Occipital lobe (tissue), 2 donors: Measurements from ENCODE around the gene AK9. TPM values are rescaled to one million over a fixed set of nuclear protein-coding genes. Genes with fewer than 3 reads are reported as not detected.
"Not testable (repeated sequence)": the region's sequence is repeated elsewhere in the genome, so short reads cannot be mapped to it uniquely, and the experiment has no call there.

Experiments
- DNase-seq: peaks from one replicate; lab custom pipeline; 2025; lab: John Stamatoyannopoulos, UW
- total RNA-seq: library from RNA; depleted of rRNA; stranded (reverse); fragments of >200 nt; gene quantifications from one replicate; pipeline ENCODE4 v1.2.3, GENCODE V29; 2014

Gene AK9
- total RNA-seq, 1 donor from 2014 or later: 62.2 TPM

DNA sequence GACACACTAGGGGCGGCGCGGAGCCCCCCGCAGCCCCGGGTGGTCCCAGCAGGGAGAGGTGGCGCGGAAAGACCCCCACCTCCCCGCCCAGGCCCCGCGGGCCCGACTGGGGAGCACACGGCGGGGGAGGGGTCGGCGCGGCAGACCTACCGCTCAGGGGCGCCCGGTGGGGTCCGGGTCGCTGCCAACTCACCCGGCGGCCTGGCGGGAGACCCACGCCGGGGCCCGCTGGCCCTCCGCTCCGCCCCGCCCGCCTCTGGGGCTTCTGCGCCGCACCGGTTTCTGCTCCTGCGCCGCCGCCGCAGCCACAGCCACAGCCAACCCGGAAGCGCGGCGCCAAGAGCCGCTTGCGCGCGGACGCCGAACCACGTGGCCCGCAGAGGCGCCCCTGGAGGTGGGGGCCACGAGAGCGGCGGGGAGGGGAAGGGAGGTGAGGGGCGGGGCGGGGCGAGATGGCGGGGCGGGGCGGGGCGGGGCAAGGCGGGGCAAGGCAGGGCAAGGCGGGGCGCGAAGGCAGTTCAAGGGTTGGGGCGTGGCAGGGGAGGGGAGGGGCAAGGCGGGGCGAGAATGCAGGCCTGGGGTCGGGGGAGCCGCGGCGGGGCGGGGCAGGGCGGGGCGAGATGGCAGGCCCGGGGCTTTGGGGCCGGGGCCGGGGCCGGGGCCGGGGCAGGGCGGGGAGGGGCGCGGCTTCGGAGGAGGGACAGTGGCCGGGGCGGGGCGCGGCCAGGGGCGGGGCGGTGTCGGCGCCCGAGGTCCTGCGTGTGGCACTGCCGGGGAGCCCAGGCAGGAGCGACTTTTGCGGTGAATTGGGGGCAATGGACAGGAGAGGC lies 207.9 kb downstream of the AK9 start, which contains the start of gene ZBTB24:
TSS of gene ZBTB24 (minus strand) at position 315 of the 830 bp plus-strand sequence. CDS start 1,193 bp downstream, outside the sequence.
- peak; percentile 91 for DNase-seq

DNA sequence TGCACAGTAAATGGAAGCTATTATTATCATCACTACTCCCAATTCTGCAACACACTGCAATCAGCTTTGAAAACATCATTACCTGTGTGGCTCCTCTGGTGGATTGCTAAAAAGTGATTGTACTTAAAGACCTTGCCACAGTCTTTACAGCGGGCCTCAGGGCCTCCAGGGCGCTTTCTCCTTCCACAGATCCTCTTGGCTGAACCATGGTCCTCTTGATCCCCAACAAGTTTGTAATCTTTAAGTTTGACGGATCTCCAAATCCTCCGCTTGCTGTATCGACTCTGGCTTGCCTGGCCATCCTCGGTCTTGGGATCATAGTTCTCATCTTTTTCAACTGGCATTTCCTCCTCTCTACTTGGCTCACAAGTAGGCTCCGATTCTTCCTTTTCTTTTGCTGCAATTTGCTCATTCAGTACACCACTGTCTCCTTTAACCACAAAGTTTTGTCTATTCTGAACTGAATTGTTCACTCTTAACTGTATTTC lies 210.0 kb downstream of the AK9 start:
- no peak for DNase-seq

DNA sequence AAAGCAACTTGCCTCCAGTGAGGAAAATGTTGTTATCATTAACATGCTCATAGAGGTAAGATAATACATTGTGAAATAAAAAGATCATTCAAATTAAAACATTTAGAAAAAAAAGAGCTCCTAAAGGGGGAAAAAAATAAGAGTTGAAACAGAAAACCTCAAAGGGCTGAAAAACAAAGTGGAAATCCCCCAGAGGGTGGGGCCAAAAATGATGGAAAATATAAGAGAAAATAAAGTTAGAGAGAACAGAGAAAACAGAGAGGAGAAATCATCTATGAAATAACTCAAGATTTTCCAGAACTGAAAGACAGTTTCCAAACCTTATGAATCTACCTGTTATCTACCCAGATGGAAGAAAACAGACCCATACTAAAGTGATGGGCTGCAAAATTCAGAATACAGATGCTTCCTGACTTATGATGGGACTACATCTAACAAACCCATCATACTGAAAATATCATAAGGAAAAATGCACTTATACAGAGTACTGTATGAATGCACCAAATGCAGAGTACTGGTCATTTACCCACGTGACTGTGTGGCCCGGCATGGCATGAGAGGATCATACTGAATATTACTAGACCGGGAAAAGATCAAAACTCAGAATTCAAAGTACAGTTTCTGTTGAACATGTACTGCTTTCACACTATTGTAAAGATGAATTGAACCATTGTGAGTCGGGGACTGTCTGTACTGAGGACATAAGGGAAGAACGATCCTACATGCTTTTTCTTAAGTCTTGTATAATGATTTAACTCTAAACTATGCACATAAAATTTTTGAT lies 212.0 kb downstream of the AK9 start:
- DNase-seq: no peak

DNA sequence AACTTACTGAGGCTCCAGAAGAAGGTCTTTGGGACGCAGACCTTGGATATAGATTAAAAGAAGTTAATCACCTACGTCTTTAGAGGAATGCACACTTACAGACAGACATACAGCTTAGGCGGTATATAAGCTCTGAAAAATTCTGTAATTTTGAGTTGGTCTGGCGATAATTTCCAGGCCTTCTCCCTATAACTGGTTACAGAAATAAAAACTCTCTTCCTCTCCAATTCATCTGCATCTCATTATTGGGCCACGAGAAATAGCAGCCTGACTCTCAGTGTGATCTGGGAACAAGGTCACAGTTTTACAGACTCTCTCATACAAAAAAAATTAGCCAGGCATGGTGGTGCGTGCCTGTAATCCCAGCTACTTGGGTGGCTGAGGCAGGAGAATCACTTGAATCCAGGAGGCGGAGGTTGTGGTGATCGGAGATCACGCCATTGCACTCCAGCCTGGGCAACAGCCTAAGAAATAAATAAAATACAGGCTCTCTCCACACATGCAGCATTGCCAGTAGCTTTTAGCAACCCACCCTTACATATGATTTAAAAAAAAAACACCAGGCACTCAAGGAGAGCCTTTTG lies 212.7 kb downstream of the AK9 start:
- DNase-seq: no peak

DNA sequence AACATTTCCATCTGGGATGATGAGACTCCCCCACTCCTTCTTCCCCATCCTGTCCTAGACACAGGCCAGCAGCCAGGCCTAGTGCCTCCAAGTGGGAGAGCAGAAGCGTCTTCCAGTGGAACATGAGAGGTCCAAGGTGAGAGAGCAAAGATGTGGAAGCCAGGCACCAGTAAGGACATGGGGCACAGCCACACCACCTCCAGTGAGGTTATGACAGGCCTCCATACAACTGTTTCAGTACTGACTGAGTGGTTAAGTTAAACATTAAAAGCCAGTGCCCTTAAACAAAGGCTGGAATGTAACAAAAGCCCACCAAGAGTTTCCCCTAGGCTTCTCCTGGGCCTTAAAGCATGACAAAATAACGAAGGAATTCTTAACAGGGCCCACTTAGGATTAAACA lies 213.3 kb downstream of the AK9 start:
- no peak for DNase-seq

DNA sequence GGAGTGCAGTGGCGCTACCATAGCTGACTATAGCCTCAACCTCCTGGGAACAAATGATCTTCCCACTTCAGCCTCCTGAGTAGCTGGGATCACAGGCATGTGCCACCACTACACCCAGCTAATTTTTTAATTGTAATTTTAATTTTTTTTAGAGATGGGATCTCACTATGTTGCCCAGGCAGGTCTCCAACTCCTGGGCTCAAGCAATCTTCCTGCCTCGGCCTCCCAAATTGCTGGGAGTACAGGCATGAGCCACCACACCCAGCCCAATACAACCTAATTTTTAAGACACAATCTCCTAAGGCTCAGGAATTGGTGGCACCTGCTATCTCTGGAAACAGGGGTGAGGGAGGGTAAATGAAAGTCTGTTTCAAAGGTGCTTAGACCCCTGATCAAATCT lies 213.8 kb downstream of the AK9 start:
- DNase-seq: no peak

DNA sequence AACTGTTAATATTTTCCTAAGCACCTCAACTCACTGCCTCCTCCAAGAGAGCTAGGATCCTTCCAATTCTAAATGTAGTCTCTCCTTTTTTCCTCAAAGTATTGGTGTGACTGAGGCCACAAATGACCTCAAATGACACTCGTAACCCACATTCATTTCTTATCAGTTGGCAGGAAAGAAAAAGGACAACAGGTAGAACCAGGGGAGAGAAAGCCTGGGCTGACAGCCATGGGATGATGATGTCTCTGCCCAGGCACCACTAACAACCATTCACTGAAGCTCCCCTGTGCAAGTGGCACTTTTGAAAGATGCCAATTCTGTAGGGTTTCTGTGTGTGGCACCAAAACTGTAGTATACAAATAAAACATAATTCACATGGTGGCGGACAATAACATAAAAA lies 215.4 kb downstream of the AK9 start:
- no peak for DNase-seq

DNA sequence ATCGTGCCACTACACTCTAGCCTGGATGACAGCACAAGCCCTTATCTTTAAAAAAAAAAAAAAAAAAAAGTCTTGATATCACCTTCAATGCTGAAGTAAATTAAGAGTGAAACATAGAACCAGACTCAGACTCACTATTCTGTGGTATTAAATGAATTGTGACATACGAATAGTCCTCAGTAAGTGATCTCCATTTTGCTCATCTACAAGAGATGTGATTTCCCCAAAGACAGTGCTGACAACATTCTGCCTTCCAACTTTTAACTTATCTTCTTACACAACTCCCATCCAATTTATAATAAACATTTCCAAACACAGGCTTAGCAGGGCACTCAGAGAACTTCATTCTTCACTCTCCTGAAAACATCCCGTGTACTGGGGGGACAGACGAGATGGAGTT lies 216.0 kb downstream of the AK9 start:
- DNase-seq: no peak

DNA sequence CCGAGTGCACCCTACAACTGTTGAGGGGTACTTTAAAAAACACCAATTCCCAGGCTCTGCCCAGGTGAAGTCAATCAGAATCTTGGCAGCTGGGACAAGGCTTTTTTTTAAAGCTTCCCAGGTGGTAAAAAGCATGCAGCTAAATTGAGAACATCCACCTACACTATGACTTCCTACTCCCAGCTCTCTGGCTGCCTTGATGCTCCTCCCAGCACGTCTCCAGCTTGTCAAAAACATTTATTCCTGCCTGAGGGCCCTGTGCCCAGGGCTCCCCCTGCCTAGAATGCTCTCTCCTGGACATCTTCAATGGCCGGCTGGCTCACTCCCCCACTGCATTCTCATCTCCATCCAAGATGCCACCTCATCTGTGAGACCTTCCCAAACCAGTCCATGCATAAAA lies 217.9 kb downstream of the AK9 start:
- DNase-seq: no peak

DNA sequence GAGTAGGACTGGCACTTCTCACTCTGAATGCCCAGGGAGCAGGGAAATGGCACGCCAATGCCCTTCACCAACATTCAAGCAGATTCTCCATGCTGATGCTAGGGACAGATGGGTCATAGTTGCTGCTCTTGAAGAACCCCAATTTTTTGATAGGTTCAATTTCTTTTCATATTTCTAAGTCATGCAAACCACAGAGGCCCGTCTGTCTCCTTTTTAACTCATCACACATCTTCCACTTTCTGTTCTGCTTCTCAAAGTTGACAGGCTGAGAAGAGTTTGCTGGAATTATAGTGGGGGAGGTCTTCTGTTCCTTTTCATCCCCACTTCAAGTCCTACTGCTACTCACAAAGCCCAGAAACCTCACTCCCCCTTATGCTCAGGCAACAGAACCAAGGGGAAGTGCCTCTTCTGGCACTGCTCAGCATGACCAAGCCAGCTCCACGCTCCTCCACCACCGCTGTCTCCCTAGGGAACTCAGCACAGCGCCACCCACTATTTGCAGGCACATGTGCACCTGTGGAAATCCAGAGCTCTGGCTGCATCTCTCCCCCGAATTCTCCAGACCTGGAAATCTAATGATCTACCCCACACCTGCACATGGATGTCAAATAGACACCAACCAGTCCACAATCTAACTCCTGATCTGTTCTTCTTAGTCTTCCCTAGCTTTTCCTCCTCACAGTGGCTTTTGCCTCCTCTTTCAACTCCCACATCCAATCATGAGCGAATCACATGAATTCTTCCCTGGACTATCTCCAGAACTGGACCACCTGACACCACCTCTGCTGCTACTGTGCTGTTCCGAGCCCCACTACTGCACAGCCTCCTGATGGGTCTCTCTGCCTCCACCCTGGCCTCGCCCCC lies 218.6 kb downstream of the AK9 start:
- DNase-seq: peak; percentile 18

DNA sequence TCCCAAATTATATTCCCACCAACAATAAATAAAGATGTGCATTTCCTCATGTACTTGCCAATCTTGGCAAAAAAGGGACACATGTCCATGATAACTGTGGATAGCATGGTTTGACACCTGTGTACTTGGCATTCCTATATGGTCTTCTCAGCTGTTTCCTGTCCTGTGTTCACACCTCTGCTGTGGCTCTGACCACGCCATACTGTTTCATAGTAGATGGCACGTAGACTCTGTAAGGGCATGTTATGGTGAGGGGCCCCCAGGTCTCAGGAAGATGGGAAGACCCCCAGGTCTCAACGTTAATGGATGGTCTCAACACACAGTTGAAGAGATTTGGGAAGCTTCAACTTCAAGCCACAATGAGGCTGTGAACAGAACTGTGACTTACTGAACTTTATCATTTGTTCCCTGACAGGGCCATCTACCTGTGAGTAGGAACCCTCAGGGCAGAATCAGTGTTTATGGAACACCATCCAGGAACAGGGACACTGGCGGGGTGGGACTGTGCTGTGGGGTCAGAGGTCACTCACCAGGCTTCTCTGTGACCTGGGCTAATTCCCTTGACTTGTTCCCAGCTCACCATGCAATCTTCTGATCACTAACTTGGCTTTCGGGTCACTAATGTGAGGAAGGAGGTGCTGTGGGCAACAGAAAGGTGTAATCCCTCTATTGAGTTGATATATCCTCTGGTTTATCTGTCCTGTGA lies 219.7 kb downstream of the AK9 start:
- DNase-seq: no peak

DNA sequence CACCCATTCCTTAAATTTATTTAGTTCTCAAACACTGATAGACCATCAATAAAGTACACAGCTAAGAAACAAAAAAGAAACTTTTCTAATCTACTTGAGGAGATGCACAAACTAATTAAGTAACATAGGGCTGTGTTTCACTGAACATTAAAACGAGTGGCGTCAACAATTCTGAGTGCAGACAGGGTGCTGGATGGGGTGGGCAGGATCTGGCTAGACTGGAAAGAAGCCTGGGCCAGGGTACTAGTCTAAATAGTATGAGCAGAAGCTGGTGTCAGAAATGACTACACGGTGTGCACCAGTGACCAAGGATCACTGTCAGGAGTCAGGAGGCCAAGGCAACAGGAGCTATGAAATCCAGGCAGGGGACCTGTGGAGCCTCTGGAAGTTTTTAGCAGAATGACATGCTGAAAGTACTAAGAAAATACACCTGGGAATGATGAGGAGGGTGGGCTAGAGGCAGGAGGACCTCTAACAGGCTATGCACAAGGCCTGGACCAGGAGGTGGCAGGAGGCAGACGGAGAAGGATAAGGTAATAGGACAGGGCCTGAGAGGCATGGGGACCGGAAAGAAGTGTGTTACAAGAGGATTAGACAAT lies 221.3 kb downstream of the AK9 start:
- DNase-seq: no peak

DNA sequence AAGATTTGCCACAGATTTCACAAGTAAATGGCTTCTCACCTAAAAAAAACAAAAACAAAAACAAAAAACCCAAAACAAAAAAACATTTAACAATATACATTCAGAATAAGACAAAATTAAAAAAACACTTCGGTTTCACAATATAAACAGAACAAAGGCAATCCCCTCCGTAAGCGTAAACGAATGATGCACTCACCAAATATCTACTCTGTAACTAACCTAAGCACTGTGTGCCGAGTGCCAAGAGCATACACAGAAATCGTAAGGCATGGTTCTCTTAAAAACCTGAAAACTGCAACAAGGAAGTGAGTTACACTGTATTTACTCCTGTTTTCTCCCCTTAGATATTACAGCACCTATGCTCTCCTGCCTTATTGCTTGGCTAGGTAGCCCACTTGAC lies 223.3 kb downstream of the AK9 start:
- no peak for DNase-seq

DNA sequence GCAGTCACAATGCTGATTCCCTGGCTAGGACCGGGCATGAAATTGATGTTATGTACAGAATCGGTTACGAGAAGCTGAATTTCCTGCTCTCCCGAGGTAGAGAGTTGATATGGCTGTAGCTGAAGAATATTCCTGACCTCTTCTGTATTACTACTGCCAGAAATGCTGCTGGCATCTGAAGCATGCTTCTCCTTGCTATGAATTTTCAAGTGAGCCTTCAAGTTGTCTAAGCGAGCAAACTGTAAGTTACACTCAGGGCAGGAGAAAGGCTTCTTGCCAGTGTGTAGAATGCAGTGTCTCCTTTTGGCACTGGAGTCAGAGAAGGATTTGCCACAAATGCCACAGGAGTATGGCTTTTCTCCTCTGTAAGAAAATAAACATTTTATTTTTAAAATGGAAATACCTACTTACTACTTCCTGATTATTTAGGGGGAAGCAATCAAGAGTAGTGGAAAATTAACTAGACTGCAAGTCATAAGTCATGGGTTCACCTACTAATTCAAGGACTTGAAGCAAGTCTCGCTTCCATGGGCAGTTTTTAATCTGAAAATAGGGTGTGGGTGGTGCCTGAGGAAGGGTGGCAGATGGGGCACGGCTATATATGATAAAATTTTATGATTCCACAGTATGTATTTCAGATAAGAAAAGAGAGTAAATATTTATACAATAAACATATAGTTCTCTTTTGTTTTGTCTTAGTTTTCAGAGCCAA lies 224.6 kb downstream of the AK9 start:
- no peak for DNase-seq

DNA sequence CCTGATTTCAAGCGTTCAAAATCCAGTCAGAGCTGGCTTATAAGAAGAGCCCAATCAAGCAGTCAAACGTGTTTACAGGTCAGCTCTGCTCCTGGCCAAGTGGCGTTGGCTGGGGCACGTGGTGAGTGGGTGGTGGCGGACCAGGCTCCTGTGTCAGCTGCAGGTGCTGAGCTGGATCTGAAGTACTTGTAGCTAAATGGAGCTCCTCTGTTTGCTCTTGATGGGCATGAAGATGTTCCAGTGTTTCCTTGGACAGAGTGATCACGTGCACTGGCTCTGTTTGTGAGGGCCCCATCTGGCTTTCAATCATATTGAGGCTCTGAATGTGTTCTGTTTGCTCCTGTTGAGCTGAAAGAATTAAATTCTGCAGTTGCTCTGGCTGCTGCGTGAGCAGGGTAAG lies 225.2 kb downstream of the AK9 start:
- DNase-seq: peak; percentile 39

DNA sequence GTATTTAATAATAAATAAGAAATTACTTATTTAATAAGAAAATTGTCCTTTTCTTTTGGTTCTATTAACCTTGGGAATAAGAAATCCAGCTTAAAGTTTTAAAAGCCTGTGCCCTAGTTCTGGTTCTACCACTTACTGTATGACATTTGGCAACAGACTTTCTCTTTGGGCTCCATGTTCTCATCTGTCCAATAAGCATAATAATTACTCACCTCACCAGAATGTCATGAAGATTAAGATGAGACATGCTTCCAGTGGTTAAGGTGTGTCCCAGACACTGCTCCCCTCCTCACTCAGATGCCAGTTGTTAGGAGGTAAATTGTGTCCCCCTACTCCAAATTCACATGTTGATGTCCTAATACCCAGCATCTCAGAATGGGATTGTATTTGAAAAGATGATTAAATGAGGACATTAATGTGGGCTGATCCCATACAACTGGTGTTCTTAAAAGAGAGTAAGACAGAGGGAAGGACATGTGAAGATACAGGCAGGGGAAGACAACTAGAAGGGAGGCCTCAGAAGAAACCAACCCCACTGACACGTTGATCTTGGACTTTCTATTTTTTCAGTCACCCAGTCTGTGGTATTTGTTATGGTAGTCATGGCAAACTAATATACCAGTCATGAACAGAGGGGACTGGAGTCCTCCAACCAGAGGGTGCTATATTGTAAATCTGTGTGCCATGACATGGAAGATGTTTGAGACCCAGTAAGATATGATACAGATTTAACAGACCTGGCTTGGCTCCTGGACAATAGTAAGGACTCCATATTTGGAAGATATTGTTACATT lies 229.1 kb downstream of the AK9 start:
- no peak for DNase-seq

DNA sequence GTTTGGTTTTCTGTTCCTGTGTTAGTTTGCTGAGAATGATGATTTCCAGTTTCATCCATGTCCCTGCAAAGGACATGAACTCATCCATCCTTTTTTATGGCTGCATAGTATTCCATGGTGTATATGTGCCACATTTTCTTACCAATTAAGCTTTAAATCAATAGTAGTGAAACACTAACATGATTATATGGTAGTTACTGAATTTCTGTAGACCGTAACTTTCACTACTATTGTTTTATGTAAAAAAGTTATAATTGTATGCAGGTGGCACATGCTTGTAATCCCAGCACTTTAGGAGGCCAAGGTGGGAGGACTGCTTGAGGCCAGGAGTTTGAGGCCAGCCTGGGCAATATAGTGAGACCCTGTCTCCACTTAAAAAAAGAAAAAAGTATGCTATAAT lies 229.8 kb downstream of the AK9 start:
- DNase-seq: not testable (repeated sequence)

DNA sequence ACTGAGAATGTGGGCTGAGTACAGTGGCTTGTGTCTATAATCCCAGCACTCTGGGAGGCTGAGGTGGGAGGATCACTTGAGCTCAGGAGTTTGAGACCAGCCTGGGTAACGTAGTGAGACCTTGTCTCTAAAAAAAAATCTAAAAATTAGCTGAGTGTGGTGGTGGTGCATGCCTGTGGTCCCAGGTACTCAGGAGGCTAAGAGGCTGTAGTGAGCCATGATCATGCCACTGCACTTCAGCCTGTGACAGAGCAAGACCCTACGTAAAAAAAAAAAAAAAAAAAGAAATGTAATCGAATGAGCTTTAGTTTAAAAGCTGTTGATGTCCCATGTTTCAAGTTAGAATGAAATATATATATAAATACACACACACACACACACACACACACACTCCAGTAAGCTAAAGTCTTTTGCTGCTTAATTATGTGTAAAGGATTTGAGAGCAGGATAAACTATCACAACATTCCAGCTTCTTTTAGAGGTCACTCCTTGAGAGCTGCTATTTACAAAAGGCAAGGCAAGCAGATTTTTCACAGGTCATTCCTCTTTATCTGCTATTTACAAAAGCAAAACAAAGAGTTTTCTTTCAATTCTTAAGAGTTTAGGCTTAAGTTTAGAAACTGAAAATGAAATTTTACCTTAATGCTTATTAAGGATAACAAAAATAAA lies 230.7 kb downstream of the AK9 start:
- no peak for DNase-seq
